ENCODE results near the gene MPO.

The MPO gene

DNA sequence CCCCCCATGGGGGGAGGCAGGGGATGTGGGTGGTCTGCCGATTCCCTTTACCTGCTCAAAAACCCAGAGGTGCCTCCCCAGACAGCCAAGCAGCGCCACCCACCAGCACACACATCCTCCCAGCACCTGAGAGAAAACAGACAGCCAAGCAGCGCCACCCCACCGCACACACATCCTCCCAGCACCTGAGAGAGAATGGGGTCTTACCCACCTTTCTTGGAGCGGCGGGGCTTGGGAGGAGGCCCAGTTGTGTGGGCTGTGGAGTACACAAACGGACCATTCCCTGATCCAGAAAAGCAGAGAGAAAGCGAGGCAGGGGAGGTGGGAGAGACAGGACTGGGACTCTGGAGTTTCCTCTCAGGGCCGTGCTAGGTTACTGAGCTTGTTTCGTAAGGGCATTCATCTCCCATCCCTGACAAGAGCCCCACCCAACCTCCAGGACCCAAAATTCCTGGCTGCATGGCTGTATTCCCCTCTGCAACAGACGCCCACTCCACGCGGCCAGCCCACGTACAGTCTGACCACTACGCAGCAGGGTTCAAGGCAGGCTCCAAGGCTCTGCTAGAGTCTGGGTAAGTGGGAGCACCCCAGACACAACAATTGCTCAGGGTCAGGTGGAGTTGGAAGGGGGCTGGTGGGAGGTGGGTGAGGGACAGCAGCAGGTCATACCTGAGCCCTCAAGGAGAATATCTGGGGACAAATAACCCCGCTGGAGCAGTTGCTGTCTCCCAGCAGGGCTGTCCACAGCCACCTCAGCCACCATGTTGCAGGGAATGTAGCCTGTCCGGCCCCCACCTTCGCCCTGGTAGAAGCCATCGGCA lies 25.6 kb upstream of the MPO start:
- DNase-seq (ENCODE audit: low spot score), result no peak

- no peak for DNase-seq (ENCODE audit: low spot score)
Measured at GRCh38 chr17:58305626-58306025, 24.9 kb upstream of the MPO start.

DNA sequence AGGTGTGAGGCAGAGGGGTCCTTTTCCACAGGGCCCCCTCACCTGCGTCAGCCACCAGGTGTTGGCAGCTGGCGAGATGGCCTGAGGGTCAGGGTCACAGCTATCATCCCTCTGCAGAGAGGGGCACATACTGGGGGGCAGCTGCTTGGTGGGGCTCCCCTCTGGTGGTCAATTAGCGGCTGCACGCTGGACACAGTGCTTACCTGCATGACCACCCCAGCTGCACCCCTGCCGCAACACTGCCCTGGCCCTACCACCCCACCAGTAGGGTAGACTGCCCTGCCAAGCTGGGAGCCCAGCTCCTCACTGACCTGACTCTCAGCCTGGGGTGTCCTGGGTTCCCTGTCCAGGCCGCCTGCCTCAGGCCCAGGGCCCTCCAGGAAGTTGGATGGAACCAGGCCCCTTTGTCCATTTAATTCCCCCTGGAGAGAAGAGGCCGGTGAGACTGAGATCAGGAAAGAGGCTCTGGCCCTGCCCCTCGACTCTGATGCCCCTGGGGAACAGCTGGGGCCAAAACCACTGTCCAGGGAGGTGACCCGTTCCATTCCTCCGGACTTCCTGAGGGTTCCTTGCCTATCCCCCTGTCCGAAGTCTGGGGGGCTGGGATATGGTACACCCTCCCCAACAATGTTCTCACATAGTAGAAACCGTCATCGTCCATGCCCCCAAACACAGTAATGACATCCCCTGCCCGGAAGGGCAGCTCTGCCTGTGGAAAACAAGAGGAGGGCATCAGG lies 24.2 kb upstream of the MPO start:
- no peak for DNase-seq (ENCODE audit: low spot score)

DNA sequence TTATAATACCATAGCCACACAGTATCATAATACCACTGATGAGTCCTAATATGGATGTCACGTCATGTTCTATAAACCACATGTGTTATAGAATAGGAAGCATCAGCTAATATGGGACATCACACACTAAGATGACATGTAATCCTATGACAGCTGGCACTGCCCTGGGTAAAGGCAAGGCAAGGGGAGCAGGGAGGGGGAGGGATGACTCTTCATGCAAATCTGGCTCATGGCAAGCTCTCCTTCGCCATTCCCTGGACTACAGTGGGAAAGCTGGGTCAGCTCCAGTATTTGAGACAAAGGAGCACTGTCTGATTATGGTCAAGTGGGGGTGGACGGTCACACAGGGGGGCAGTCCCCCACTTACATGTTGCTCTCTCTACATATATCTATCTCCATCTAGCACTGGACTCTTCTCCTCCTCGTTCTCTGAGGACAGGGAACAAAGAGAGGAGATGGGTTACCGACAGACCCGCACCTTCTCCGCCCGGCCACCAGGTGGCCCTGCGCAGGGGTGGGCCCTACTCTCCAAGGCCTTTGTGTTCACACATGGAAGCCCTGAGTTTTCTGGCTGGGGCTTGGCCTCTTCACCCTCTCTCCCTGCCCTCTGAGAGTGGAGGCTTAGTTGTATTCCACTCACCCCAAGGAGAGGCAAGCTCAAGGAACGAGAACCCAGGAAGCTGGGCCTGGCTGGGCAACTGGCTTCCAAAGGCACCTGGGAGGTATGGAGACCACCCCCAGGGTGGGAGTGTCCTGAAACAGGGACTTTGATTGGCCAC lies 23.4 kb upstream of the MPO start:
- DNase-seq (ENCODE audit: low spot score), result peak; percentile 79

DNA sequence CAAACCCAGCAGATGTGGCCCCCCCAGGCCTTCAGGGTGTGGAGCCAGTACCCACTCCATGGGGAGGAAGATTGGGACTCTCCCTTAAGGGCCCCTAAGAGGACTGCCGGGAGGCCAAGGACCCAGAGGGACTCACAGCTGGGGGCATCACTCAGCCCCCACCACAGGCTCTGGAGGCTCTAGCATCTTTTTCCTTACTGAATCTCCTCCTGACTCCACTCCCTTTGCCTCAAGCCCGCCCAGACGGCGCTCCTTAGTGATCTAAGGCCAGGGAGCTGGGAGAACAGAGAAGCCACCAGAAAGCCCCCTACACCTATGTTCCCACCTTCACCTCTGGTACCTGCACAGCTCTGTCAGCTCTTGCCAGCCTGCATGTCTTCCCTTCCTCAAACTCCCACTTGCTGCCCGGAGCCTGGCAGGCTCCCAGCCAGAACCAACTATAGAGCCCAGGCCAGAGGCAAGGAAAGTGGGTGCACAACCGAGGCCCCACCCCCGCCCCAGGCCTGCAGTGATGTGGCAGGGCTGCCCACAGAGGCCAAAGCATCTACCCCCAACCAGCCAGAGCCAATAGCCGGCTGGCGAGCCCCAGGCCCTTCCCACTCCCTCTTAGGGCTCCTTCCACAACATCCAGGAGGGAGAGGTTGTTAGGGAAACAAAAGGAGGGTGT lies 22.3 kb upstream of the MPO start:
- no peak for DNase-seq (ENCODE audit: low spot score)

DNA sequence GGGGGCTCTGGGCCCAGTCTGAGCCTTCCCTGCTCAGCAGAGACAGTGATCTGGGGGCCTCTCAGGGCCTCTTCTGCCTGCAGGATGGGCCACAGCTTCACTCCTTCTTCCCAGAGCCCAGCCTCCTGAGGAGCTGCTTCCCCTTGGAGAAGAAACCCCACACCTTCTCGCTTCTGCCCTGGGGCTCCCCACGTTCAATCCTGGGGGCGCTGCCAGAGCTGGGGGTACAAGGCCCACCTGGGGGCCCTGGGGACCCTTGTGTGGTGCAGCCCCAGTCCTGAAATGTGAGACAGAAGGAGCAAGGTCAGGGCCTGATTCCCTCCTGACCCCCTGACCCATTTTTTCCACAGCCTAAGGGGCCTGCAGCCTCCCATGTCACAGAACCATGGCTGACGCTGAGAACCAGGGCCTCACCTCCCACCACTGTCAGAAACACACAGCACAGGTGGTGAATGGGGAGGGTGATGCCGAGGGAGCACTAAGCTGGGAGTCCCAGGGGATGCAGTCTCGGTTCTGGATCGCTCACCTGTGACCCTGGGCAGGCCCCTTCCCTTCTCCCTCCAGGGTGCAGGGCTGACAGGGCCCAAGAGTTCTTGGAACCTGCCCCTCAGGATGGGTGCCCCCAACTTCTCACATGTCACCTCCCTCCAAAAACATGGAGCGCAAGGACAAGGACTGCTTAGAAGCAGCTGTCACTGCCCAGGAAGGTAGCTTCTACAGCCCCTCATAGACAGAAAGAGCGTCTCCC lies 21.6 kb upstream of the MPO start:
- DNase-seq (ENCODE audit: low spot score), result no peak

- DNase-seq (ENCODE audit: low spot score), result no peak
Measured at GRCh38 chr17:58301504-58302150, 20.9 kb upstream of the MPO start.

DNA sequence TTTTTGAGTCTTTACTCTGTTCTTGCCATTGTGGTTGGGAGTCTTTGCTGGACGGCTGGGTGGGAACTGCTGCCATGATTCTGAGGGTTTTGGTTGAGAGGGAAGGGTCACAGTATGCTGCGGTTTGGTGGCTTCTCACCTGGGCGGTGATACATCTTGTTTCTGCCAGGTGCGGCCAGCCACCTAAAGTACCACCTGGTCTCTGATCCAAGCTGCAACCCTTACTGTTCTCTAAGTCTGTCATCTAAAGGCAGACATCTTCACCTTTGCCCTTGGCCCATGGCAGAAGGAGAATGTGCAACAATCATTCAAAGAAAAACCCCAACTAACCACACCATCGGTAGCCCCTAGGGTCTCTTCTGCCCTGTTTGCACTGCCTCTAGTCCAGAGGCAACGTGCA lies 19.6 kb upstream of the MPO start:
- DNase-seq (ENCODE audit: low spot score), result no peak

GRCh38 chr17:58294034-58294433 lies 13.3 kb upstream of the MPO start:
- no peak for DNase-seq (ENCODE audit: low spot score)

DNA sequence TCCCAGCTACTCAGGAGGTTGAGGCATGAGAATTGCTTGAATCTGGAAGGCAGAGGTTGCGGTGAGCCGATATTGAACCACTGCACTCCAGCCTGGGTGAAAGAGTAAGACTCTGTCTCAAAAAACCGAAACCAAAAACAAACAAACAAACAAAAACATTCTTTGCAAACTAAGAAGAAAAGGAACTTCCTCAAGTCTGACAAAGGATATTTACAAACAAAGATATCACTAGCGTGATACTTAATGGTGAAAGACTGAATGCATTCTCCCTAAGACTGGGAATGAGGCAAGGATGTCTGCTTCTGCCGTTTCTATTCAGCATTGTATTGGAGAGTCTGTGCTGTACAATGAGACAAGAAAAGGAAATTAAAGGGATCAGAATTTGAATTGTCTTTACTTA lies 10.5 kb upstream of the MPO start:
- DNase-seq (ENCODE audit: low spot score), result no peak

DNA sequence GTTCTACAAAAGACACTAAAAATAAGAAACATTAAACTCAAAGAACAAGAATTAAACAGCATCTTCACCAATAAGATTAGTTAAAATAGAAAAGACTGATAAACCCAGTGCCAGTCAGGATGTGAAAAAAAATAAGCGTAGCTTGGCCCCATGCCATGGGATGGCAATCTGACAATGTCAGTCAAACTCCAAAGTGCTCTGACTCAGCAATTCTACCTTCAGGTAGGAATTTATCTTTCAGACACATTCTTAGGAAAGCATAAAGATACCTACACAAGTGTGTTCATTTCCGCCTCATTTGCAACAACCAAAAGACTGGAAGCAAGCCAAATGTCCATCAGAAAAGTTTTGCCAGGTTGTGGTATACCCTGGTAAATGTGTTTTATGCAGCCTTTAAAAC lies 9.1 kb upstream of the MPO start:
- no peak for DNase-seq (ENCODE audit: low spot score)

GRCh38 chr17:58285422-58285810 lies 4.7 kb upstream of the MPO start:
- DNase-seq (ENCODE audit: low spot score), result no peak

GRCh38 chr17:58284613-58285421 lies 4.1 kb upstream of the MPO start:
- no peak for DNase-seq (ENCODE audit: low spot score)

DNA sequence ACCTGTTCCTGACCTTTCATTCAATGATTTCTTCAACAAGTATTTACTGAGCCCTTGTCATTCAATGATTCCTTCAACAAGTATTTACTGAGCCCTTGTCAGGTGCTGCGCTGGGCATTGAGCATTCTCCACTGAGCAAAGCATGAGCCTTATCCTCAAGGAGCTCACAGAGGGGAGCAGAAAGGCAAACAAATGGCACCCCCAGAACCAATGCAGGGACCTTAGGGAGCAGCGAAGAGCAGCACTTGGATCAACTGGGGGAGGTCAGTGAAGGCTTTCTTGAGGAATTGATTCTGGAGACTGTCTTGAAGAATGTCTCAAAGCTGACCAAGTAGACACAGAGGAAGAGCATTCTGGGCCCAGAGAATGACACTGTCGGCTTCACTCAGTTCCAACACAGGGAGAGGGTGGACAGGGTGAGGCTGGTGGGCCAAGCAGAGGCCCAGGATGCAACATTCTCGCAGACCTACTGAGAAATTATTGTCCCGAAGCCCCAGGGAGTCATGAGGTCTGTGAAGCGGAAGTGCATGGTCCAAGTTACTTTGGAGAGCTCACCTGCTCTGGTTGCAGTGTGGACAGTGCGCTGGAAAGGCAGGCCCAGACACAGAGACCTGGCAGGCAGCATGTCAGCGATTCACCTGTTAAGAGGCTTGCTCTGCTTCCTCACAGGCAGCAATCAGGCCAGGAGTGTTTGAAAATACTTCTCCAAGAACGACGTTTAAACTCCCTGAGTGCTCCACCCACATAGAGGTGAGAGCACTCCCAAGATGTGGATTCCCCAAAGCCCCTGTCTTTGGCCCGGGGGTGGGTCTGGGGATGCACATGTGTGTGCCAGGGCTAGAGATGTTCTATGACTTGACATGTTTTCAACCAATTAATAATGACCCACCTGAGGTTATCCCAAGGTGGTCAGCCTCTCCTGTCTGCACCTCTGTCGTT lies 3.2 kb upstream of the MPO start:
- no peak for DNase-seq (ENCODE audit: low spot score)

- DNase-seq (ENCODE audit: low spot score), result no peak
Measured at GRCh38 chr17:58282442-58282841, 1.7 kb upstream of the MPO start.

DNA sequence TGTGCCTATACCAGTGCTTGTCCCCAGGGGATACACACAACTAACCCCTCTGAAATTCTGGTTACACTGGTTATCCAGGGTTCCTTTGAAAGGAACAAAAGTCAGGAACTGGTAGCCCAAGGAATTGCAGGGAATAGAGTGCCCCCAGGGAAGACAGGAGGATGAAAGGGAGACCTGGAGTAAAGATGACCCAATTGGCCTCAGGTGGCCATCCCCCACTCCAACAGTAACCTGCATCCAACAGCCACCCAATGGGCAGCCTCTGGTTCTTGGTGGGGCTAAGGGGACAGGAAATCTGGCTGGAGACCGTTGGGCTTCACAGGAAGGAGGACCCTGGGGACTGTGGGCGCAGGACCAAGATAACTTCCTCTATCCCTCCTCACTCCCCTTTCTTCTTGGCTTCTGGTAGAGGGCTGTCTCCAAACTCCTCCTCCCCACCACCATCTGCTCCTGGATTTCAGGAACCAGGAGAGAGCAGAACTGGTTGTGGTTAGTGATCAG lies 826 bp upstream of the MPO start:
- peak; percentile 6 for DNase-seq (ENCODE audit: low spot score)

DNA sequence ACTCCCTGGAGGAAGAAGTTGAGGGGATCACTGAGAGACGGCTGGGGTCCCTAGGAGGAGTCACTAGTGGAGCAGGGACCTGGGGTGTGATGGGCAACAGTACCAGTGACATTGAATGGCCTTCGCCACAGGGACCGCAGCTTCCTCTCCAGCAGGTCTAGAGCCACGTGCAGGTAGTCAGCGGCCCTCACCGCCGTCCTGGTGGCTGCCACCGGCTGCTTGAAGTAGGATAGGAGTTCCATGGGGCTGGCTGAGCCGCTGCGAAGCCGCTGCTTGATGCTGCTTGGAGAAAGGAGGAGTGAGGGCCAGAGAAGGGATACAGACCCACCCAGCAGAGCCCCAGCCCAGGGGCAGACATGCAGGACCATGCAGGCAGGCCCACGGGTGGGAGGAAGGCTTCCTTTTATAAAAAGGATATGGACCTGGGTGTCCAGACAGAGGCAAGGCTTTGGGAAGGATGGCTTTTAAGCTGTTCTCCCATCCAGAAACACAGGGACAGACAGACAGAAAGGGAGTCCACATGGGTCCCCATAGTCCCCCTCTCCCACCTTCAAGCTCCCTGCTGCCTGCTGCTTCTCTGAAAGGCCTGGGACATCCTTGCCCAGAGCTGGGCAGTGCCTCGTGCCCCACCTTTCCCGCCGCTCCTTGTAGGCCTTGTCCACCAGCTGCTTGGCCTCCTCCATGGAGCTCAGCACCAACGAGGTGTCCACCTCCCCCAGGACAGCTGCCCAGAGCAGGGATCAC lies 827 bp downstream of the MPO start:
- DNase-seq (ENCODE audit: low spot score), result peak; percentile 8
